GM18520 (cell line): ENCODE measurements around the gene CASP14.
"Not testable (repeated sequence)": the region's sequence is repeated elsewhere in the genome, so short reads cannot be mapped to it uniquely, and the experiment has no call there.

Source experiments
- ATAC-seq: cut with Tn5 transposase; IDR thresholded peaks from one replicate; pipeline ENCODE4 v1.9.1; 2021; ENCODE audit not compliant: unreplicated experiment

CASP14 gene

GRCh38 chr19:15048885-15049541 is at the start of gene CASP14:
Gene CASP14, plus strand, starts transcription at chr19:15049480. Its CDS starts 2,772 bp downstream, at chr19:15052252.
- no peak for ATAC-seq

- no peak for ATAC-seq
These were observed 41.0 kb upstream of the CASP14 start for GRCh38 chr19:15008308-15008707.

GRCh38 chr19:15010501-15011300 is 38.6 kb upstream of the CASP14 start:
- ATAC-seq = no peak

GRCh38 chr19:15014579-15014978 is 34.7 kb upstream of the CASP14 start:
- ATAC-seq = no peak

GRCh38 chr19:15015946-15016542 is 33.2 kb upstream of the CASP14 start:
- ATAC-seq = no peak

- ATAC-seq = not testable (repeated sequence)
These were observed 30.4 kb upstream of the CASP14 start for GRCh38 chr19:15018836-15019235.

GRCh38 chr19:15021286-15022007 is 27.8 kb upstream of the CASP14 start:
- ATAC-seq = no peak

GRCh38 chr19:15022752-15023151 is 26.5 kb upstream of the CASP14 start:
- ATAC-seq = no peak

- ATAC-seq = no peak
These were observed 24.1 kb upstream of the CASP14 start for GRCh38 chr19:15025217-15025616.

- ATAC-seq = no peak
These were observed 20.8 kb upstream of the CASP14 start for GRCh38 chr19:15028490-15028889.

GRCh38 chr19:15031675-15032074 is 17.6 kb upstream of the CASP14 start:
- ATAC-seq = no peak

GRCh38 chr19:15035795-15036311 is 13.4 kb upstream of the CASP14 start:
- ATAC-seq = no peak

GRCh38 chr19:15037586-15037985 is 11.7 kb upstream of the CASP14 start:
- no peak for ATAC-seq

- no peak for ATAC-seq
These were observed 11.0 kb upstream of the CASP14 start for GRCh38 chr19:15038294-15038693.

- no peak for ATAC-seq
These were observed 7.3 kb upstream of the CASP14 start for GRCh38 chr19:15042003-15042402.

GRCh38 chr19:15042826-15043225 is 6.5 kb upstream of the CASP14 start:
- no peak for ATAC-seq

GRCh38 chr19:15045506-15045905 is 3.8 kb upstream of the CASP14 start:
- no peak for ATAC-seq

- no peak for ATAC-seq
These were observed 1.6 kb upstream of the CASP14 start for GRCh38 chr19:15047680-15048079.

GRCh38 chr19:15048128-15048527 is 1.2 kb upstream of the CASP14 start:
- no peak for ATAC-seq

GRCh38 chr19:15050639-15051038 is 1.4 kb downstream of the CASP14 start:
- no peak for ATAC-seq

GRCh38 chr19:15062036-15062435 is 12.8 kb downstream of the CASP14 start:
- ATAC-seq = no peak
